HepG2 (cell line): ENCODE measurements around the gene MYO18A. TPM values are rescaled to one million over a fixed set of nuclear protein-coding genes. Genes with fewer than 3 reads are reported as not detected.

Source experiments
- ATAC-seq: fragments of 200-7000 bp; cut with Tn5 transposase; 3 replicates; pipeline ENCODE4 v1.9.1; 2020; ENCODE audit warnings: mild to moderate bottlenecking, moderate library complexity
- BruUV-seq: library from RNA; stranded (reverse); fragments of 400-500 nt; replicated peaks from 2 replicates; lab custom pipeline; 2021; lab: Mats Ljungman, UMichigan
- CTCF ChIA-PET: fragments of 300-600 bp; formaldehyde crosslinking; extraction: SDS; loops from one replicate; lab custom pipeline; 2021; ENCODE audit warnings: low total read pairs, inconsistent platforms, low intra/inter-chr PET ratio; lab: Yijun Ruan, JAX
- POLR2A ChIA-PET: fragments of 350-600 bp; sonication (Branson Sonifier 250); formaldehyde crosslinking; loops from one replicate; lab custom pipeline; 2020; ENCODE audit warnings: antibody characterized with exemption, inconsistent platforms; lab: Yijun Ruan, JAX
- DNase-seq: peaks from one replicate; pipeline ENCODE4 v3.0.0-alpha.2; 2015; ENCODE audit warnings: low spot score
- FAIRE-seq: peaks from 3 replicates; lab custom pipeline; 2011; peaks lifted over from hg19 to GRCh38; lab: Jason Lieb, UNC
- H2AFZ ChIP-seq: one replicate; pipeline ENCODE4 v1.6.1; 2011; ENCODE audit warnings: low read length, inconsistent platforms
- H3K27ac ChIP-seq: fragments of 300-600 bp; 3 replicates; pipeline ENCODE4 v1.8.0; 2011; ENCODE audit warnings: mixed run types, mild to moderate bottlenecking, mixed read lengths, low read length, inconsistent platforms; ENCODE audit not compliant: insufficient read depth; ENCODE audit errors: extremely low read length
- H3K27me3 ChIP-seq, 2 experiments: fragments of 200-600 bp in 1 of 2; 2 replicates in 1 of 2; 3 replicates in 1 of 2; pipeline versions ENCODE4 v1.6.0 to v1.8.0; 2011; ENCODE audit warnings: low read length in 2 of 2, mild to moderate bottlenecking in 2 of 2, moderate library complexity in 2 of 2, inconsistent platforms in 1 of 2; ENCODE audit not compliant: insufficient read depth in 2 of 2, control insufficient read depth in 1 of 2
- H3K36me3 ChIP-seq, 2 experiments: fragments of 200-600 bp in 1 of 2; replicated peaks in 1 of 2; 2 replicates in 1 of 2; 3 replicates in 1 of 2; pipeline versions ENCODE4 v1.5.1 to v1.8.0; 2011; ENCODE audit warnings: low read length in 2 of 2, inconsistent platforms in 1 of 2; ENCODE audit not compliant: insufficient read depth in 2 of 2, control insufficient read depth in 1 of 2
- H3K4me1 ChIP-seq: 2 replicates; pipeline ENCODE4 v1.5.1; 2012; ENCODE audit warnings: low read length, inconsistent platforms; ENCODE audit not compliant: insufficient read depth
- H3K4me2 ChIP-seq: 2 replicates; pipeline ENCODE4 v1.6.0; 2011; ENCODE audit warnings: low read depth, low read length, inconsistent platforms
- H3K4me3 ChIP-seq, 3 experiments: fragments of 200-600 bp in 1 of 3; sonication (generic), shearing (Covaris generic) in 1 of 3; replicated peaks in 1 of 3; 2 replicates each; pipeline ENCODE4 v1.5.1; 2011 to 2016; ENCODE audit warnings: low read length in 3 of 3, inconsistent platforms in 2 of 3, low read depth in 2 of 3, mild to moderate bottlenecking in 2 of 3, control low read depth in 1 of 3, mixed read lengths in 1 of 3; ENCODE audit not compliant: insufficient read depth in 1 of 3
- H3K79me2 ChIP-seq: one replicate; pipeline ENCODE4 v1.6.1; 2011; ENCODE audit warnings: low read length, inconsistent platforms; ENCODE audit not compliant: insufficient read depth
- H3K9ac ChIP-seq: 2 replicates; pipeline ENCODE4 v1.6.0; 2011; ENCODE audit warnings: mild to moderate bottlenecking, low read depth, low read length, inconsistent platforms; ENCODE audit not compliant: insufficient read depth
- H3K9me3 ChIP-seq: 2 replicates; pipeline ENCODE4 v1.5.1; 2012; ENCODE audit warnings: mild to moderate bottlenecking, low read length
- H4K20me1 ChIP-seq: 2 replicates; pipeline ENCODE4 v1.6.0; 2011; ENCODE audit warnings: inconsistent platforms, mild to moderate bottlenecking, low read length, moderate library complexity; ENCODE audit not compliant: insufficient read depth
- ARNTL ChIP-seq: sonication (generic); formaldehyde crosslinking; IDR thresholded peaks from 2 replicates; pipeline ENCODE4 v1.4.0; 2020; ENCODE audit warnings: mild to moderate bottlenecking, missing genetic modification reagents
- BCL6 ChIP-seq: IDR thresholded peaks from 2 replicates; pipeline ENCODE4 v1.6.1; 2016; ENCODE audit warnings: missing genetic modification reagents, missing compliant biosample characterization
- EP300 ChIP-seq, 3 experiments: sonication (generic) in 1 of 3; formaldehyde crosslinking in 1 of 3; IDR thresholded peaks; 2 replicates each; pipeline versions ENCODE4 v1.5.1 to v1.6.1; 2011 to 2020; ENCODE audit warnings: low read depth in 2 of 3, low read length in 2 of 3, borderline replicate concordance in 1 of 3, improper control_type of control experiment in 1 of 3, mild to moderate bottlenecking in 1 of 3, missing genetic modification reagents in 1 of 3, moderate library complexity in 1 of 3
- HDAC6 ChIP-seq: fragments of 200-600 bp; sonication (generic); IDR thresholded peaks from 2 replicates; pipeline ENCODE4 v1.7.0; 2017; ENCODE audit warnings: mild to moderate bottlenecking, antibody characterized with exemption, low read length, low read depth
- ISL2 ChIP-seq: sonication (generic); formaldehyde crosslinking; IDR thresholded peaks from 2 replicates; pipeline ENCODE4 v1.5.0; 2020; ENCODE audit warnings: missing genetic modification reagents
- NR1H2 ChIP-seq: sonication (generic); formaldehyde crosslinking; IDR thresholded peaks from 2 replicates; pipeline ENCODE4 v1.8.1; 2022; ENCODE audit warnings: low read depth, missing genetic modification reagents, borderline replicate concordance
- TFAP4 ChIP-seq: sonication (generic); IDR thresholded peaks from 2 replicates; pipeline ENCODE4 v1.6.1; 2016; ENCODE audit warnings: low read depth, borderline replicate concordance
- ZNF430 ChIP-seq: sonication (generic); formaldehyde crosslinking; IDR thresholded peaks from 2 replicates; pipeline ENCODE4 v1.9.0; 2021; ENCODE audit warnings: mild to moderate bottlenecking, missing genetic modification reagents
- ZSCAN9 ChIP-seq: IDR thresholded peaks from 2 replicates; pipeline ENCODE4 v1.6.1; 2016; ENCODE audit warnings: borderline replicate concordance
- WGBS: methylation state at CpG from one replicate; pipeline ENCODE4 v1.1.6; 2017; ENCODE audit warnings: low lambda C conversion rate; 5-methylcytosine and 5-hydroxymethylcytosine counted together
- in situ Hi-C: cut with HindIII; loops from 2 replicates; pipeline ENCODE4 v1.10.0; 2017; ENCODE audit warnings: low pct_unique_long_range_greater_than_20kb; ENCODE audit not compliant: extremely low pct_ligation_motif_present
- intact Hi-C: fragments of 100-400 bp; cut with micrococcal nuclease; formaldehyde crosslinking; loops from one replicate; pipeline ENCODE4 v1.10.0; 2022; ENCODE audit not compliant: unreplicated experiment
- polyA plus RNA-seq, 8 experiments: library from polyadenylated mRNA; depleted of rRNA in 3 of 8; stranded (reverse) in 7 of 8; unstranded in 1 of 8; fragments of >200 nt; fragmentation: Illumina TruSeq in 4 of 8; extraction: Trizol in 4 of 8; gene quantifications; 2 replicates each; pipeline versions ENCODE4 v1.2.1 to v1.2.3, GENCODE V29; 2011 to 2016; ENCODE audit warnings: low read depth in 4 of 8, missing spikeins in 1 of 8, mixed read lengths in 1 of 8; ENCODE audit not compliant: insufficient read depth in 1 of 8
- total RNA-seq, 5 experiments: library from RNA; depleted of rRNA; stranded (reverse); fragments of >200 nt; fragmentation: Illumina TruSeq; extraction: Trizol; gene quantifications; 2 replicates each; pipeline ENCODE4 v1.2.3, GENCODE V29; 2016; ENCODE audit warnings: low read depth in 1 of 5
- TF ChIP-seq, protein P1 (sequence below): sonication (generic); formaldehyde crosslinking; IDR thresholded peaks from 2 replicates; pipeline ENCODE4 v1.4.0; 2020; ENCODE audit warnings: missing genetic modification reagents
- TF ChIP-seq, protein P2 (sequence below), 2 experiments: sonication (generic) in 1 of 2; formaldehyde crosslinking in 1 of 2; IDR thresholded peaks; 2 replicates each; pipeline versions ENCODE4 v1.4.0 to v1.6.1; 2016 to 2020; ENCODE audit warnings: borderline replicate concordance in 1 of 2, low read depth in 1 of 2, mild to moderate bottlenecking in 1 of 2, missing genetic modification reagents in 1 of 2
- TF ChIP-seq, protein P3 (sequence below): fragments of 450-650 bp; IDR thresholded peaks from 2 replicates; pipeline ENCODE4 v1.6.1; 2016

MYO18A gene
- total and polyA plus RNA-seq, 2 of the 13 experiments (the other 11 are each of a cell fraction or from before 2014, with no cell fraction given): 16.8 to 24.8 TPM

GRCh38 chr17:29022074-29022473 is 158.1 kb downstream of the MYO18A start (continued):
- TF ChIP-seq, protein P1, sequence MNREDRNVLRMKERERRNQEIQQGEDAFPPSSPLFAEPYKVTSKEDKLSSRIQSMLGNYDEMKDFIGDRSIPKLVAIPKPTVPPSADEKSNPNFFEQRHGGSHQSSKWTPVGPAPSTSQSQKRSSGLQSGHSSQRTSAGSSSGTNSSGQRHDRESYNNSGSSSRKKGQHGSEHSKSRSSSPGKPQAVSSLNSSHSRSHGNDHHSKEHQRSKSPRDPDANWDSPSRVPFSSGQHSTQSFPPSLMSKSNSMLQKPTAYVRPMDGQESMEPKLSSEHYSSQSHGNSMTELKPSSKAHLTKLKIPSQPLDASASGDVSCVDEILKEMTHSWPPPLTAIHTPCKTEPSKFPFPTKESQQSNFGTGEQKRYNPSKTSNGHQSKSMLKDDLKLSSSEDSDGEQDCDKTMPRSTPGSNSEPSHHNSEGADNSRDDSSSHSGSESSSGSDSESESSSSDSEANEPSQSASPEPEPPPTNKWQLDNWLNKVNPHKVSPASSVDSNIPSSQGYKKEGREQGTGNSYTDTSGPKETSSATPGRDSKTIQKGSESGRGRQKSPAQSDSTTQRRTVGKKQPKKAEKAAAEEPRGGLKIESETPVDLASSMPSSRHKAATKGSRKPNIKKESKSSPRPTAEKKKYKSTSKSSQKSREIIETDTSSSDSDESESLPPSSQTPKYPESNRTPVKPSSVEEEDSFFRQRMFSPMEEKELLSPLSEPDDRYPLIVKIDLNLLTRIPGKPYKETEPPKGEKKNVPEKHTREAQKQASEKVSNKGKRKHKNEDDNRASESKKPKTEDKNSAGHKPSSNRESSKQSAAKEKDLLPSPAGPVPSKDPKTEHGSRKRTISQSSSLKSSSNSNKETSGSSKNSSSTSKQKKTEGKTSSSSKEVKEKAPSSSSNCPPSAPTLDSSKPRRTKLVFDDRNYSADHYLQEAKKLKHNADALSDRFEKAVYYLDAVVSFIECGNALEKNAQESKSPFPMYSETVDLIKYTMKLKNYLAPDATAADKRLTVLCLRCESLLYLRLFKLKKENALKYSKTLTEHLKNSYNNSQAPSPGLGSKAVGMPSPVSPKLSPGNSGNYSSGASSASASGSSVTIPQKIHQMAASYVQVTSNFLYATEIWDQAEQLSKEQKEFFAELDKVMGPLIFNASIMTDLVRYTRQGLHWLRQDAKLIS (CRISPR knock-in tag): no peak
- TF ChIP-seq ARNTL (CRISPR knock-in tag): no peak

GRCh38 chr17:29021226-29021625 is 159.0 kb downstream of the MYO18A start:
- BruUV-seq: no TSS peak
- FAIRE-seq (no peak), DNase-seq (no peak), ATAC-seq (no peak)
- Histone ChIP-seq H3K4me2 (no peak overlapping the region), H4K20me1 (no peaks in the 10 kb centered on the region), H3K27ac (no peak overlapping the region), H3K9ac (no peak overlapping the region), H3K36me3 (no peaks in the 10 kb centered on the region), H3K4me3 (no peak overlapping the region), H2AFZ (no peak overlapping the region), H3K27me3 (peaks cover 3 to 83% of the 10 kb centered on the region in 2 experiments; a peak in 4 of 5 replicates), H3K4me1 (peaks cover 19% of the 10 kb centered on the region), H3K79me2 (no peaks in the 10 kb centered on the region), H3K9me3 (no peaks in the 10 kb centered on the region)
- CTCF ChIA-PET: no interaction called here
- intact Hi-C loops: no loop called here
- POLR2A ChIA-PET: no interaction called here
- 77% methylated on average over 7 of the region's 7 CpGs for WGBS
- in situ Hi-C loops: no loop called here
- TF ChIP-seq, protein P2, sequence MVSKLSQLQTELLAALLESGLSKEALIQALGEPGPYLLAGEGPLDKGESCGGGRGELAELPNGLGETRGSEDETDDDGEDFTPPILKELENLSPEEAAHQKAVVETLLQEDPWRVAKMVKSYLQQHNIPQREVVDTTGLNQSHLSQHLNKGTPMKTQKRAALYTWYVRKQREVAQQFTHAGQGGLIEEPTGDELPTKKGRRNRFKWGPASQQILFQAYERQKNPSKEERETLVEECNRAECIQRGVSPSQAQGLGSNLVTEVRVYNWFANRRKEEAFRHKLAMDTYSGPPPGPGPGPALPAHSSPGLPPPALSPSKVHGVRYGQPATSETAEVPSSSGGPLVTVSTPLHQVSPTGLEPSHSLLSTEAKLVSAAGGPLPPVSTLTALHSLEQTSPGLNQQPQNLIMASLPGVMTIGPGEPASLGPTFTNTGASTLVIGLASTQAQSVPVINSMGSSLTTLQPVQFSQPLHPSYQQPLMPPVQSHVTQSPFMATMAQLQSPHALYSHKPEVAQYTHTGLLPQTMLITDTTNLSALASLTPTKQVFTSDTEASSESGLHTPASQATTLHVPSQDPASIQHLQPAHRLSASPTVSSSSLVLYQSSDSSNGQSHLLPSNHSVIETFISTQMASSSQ (IDR thresholded peaks at IDR 0.05; ENCODE audit: low read depth): no peak
- TF ChIP-seq, protein P2 (CRISPR knock-in tag; IDR thresholded peaks at IDR 0.05; ENCODE audit: borderline replicate concordance): no peak
- TF ChIP-seq TFAP4 (no peak), ZNF430 (no peak), ZSCAN9 (CRISPR knock-in tag) (no peak), ISL2 (CRISPR knock-in tag) (no peak), EP300 (IDR thresholded peaks at IDR 0.05; ENCODE audit: low read depth in 2 of 2, low read length in 2 of 2) (no peak), EP300 (CRISPR knock-in tag; IDR thresholded peaks at IDR 0.05; ENCODE audit: borderline replicate concordance) (no peak), HDAC6 (no peak), BCL6 (no peak), NR1H2 (CRISPR knock-in tag) (no peak)
- TF ChIP-seq, protein P3, sequence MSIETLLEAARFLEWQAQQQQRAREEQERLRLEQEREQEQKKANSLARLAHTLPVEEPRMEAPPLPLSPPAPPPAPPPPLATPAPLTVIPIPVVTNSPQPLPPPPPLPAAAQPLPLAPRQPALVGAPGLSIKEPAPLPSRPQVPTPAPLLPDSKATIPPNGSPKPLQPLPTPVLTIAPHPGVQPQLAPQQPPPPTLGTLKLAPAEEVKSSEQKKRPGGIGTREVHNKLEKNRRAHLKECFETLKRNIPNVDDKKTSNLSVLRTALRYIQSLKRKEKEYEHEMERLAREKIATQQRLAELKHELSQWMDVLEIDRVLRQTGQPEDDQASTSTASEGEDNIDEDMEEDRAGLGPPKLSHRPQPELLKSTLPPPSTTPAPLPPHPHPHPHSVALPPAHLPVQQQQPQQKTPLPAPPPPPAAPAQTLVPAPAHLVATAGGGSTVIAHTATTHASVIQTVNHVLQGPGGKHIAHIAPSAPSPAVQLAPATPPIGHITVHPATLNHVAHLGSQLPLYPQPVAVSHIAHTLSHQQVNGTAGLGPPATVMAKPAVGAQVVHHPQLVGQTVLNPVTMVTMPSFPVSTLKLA: no peak
